HL-60 (cell line): ENCODE results near the gene CARD19.

Experiments
- DNase-seq, 2 experiments: peaks; one replicate each; pipeline ENCODE4 v3.0.0-alpha.2; 2010 to 2020; ENCODE audit warnings: low read depth in 1 of 2, low spot score in 1 of 2
- H3K27ac ChIP-seq: fragments of 250-450 bp; sonication (Bioruptor Pico); replicated peaks from 2 replicates; pipeline ENCODE4 v1.5.1; 2020; ENCODE audit warnings: mild to moderate bottlenecking, moderate library complexity
- H3K27me3 ChIP-seq: fragments of 250-450 bp; sonication (Bioruptor Pico); 2 replicates; pipeline ENCODE4 v1.5.1; 2021; ENCODE audit warnings: mild to moderate bottlenecking, moderate library complexity; ENCODE audit not compliant: insufficient read depth, poor library complexity, severe bottlenecking
- H3K4me3 ChIP-seq: replicated peaks from 2 replicates; pipeline ENCODE4 v1.5.1; 2011; ENCODE audit warnings: mild to moderate bottlenecking, control low read depth, low read length; ENCODE audit not compliant: insufficient read depth
- GABPA ChIP-seq: IDR thresholded peaks from 2 replicates; pipeline ENCODE4 v1.6.1; 2012; ENCODE audit warnings: low read depth
- POLR2AphosphoS5 ChIP-seq: IDR thresholded peaks from 2 replicates; pipeline ENCODE4 v1.6.1; 2012; ENCODE audit warnings: low read depth
- SPI1 ChIP-seq: IDR thresholded peaks from 2 replicates; pipeline ENCODE4 v1.6.1; 2012; ENCODE audit warnings: low read depth, mild to moderate bottlenecking, borderline replicate concordance
- TF ChIP-seq, protein P1 (sequence below): IDR thresholded peaks from one replicate; pipeline ENCODE4 v1.5.1; 2011; ENCODE audit warnings: low read length, control low read depth, inconsistent platforms; ENCODE audit not compliant: insufficient read depth
- TF ChIP-seq, protein P2 (sequence below): IDR thresholded peaks from 2 replicates; pipeline ENCODE4 v1.6.1; 2012; ENCODE audit warnings: low read depth; ENCODE audit not compliant: insufficient replicate concordance

CARD19 gene

DNA sequence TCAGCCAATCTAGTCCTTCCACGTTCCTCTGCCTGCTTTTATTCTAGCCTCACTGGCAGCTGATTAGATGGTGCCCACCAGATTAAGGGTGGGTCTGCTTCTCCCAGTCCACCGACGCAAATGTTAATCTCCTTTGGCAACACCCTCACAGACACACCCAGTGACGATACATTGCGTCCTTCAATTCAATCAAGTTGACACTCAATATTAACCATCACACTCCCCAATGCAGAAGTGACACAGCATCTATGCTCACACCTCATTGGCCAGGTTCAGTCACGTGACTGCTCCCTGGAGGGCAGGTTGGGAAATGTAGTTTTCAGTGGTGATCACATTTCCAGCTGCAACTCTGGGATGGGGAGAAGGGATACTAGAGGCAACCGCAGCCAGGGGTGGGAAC is 24.6 kb upstream of the CARD19 start:
- TF ChIP-seq, protein P1, sequence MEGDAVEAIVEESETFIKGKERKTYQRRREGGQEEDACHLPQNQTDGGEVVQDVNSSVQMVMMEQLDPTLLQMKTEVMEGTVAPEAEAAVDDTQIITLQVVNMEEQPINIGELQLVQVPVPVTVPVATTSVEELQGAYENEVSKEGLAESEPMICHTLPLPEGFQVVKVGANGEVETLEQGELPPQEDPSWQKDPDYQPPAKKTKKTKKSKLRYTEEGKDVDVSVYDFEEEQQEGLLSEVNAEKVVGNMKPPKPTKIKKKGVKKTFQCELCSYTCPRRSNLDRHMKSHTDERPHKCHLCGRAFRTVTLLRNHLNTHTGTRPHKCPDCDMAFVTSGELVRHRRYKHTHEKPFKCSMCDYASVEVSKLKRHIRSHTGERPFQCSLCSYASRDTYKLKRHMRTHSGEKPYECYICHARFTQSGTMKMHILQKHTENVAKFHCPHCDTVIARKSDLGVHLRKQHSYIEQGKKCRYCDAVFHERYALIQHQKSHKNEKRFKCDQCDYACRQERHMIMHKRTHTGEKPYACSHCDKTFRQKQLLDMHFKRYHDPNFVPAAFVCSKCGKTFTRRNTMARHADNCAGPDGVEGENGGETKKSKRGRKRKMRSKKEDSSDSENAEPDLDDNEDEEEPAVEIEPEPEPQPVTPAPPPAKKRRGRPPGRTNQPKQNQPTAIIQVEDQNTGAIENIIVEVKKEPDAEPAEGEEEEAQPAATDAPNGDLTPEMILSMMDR, result no peak
- TF ChIP-seq POLR2AphosphoS5 (no peak), GABPA (no peak), SPI1 (no peak)
- TF ChIP-seq, protein P2, sequence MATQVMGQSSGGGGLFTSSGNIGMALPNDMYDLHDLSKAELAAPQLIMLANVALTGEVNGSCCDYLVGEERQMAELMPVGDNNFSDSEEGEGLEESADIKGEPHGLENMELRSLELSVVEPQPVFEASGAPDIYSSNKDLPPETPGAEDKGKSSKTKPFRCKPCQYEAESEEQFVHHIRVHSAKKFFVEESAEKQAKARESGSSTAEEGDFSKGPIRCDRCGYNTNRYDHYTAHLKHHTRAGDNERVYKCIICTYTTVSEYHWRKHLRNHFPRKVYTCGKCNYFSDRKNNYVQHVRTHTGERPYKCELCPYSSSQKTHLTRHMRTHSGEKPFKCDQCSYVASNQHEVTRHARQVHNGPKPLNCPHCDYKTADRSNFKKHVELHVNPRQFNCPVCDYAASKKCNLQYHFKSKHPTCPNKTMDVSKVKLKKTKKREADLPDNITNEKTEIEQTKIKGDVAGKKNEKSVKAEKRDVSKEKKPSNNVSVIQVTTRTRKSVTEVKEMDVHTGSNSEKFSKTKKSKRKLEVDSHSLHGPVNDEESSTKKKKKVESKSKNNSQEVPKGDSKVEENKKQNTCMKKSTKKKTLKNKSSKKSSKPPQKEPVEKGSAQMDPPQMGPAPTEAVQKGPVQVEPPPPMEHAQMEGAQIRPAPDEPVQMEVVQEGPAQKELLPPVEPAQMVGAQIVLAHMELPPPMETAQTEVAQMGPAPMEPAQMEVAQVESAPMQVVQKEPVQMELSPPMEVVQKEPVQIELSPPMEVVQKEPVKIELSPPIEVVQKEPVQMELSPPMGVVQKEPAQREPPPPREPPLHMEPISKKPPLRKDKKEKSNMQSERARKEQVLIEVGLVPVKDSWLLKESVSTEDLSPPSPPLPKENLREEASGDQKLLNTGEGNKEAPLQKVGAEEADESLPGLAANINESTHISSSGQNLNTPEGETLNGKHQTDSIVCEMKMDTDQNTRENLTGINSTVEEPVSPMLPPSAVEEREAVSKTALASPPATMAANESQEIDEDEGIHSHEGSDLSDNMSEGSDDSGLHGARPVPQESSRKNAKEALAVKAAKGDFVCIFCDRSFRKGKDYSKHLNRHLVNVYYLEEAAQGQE, result no peak
- no peaks in the 10 kb centered on the region for H3K27me3 ChIP-seq
- DNase-seq, result peak in 1 of 2 experiments; percentile 39
- no peak overlapping the region for H3K4me3 ChIP-seq
- no peak overlapping the region for H3K27ac ChIP-seq

DNA sequence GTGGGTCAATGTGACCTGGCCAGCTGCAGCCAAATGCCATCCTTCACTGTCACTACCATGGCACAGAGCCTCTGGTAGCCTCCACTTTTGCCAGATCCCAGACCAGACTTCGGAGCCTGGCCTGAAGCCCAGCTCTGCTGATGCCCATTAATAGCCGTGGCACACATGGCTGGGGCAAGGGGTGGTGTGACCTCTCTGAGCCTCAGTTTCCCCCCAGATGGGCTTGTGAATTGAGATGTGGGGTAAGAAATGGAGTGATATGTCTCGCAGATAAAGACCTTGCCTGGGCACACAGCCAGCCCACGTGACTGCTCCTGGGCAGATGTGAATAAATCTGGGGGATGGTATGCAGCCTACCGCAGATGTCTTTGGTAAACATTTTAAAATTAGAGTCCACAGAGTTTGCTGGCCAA is 23.6 kb upstream of the CARD19 start:
- Histone ChIP-seq H3K4me3 (no peak overlapping the region), H3K27ac (no peak overlapping the region)
- TF ChIP-seq POLR2AphosphoS5 (no peak), GABPA (no peak), SPI1 (no peak)
- TF ChIP-seq, protein P1, result no peak
- TF ChIP-seq, protein P2, result no peak

DNA sequence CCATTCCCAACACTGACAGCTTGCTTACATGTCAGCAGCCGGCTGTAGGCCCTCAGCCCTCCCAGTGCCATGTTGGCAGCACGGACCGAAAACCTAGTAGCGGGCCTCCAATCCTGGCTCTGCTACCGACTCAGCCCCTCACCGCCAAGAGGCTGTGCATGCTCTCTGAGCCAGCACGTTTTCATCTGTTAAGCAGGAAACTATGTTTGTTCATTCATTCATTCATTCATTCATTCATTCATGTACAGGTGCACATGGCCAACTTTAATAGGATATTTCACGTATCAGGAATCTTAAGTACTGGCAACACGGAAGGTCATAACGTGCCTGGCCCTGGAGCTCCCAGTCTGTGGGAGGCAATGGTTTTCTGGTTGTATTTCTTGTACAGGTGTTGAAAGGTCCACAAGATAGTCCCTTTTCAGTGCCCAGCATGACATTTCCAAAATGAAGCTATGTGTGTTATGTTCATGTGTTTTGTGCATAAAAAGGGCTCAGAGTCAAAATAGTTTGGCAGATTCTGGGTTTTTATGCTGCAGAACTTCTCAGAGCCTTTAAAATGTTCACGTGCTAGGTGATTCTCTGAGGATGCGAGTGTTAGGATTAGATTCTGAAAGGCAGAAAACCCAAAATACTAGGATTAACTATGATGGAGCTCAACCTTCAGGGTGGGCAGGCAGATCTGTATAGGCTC is 19.8 kb upstream of the CARD19 start:
- no peak for DNase-seq
- no peak overlapping the region for H3K4me3 ChIP-seq
- TF ChIP-seq GABPA (no peak), POLR2AphosphoS5 (no peak), SPI1 (no peak)
- TF ChIP-seq, protein P2, result no peak
- TF ChIP-seq, protein P1, result no peak
- H3K27me3 ChIP-seq, result no peaks in the 10 kb centered on the region
- H3K27ac ChIP-seq, result no peak overlapping the region

More for the DNA sequence above, 23.6 kb upstream of the CARD19 start:
- no peaks in the 10 kb centered on the region for H3K27me3 ChIP-seq
- DNase-seq, result no peak
